Vein endothelial cell (primary cell): ENCODE measurements around the gene DHRS7C. TPM values are rescaled to one million over a fixed set of nuclear protein-coding genes. Genes with fewer than 3 reads are reported as not detected.

Experiments used
- total RNA-seq: library from RNA; depleted of rRNA; stranded (reverse); fragments of >200 nt; gene quantifications from 2 replicates; pipeline ENCODE4 v1.2.3, GENCODE V29; 2012

DHRS7C gene, protein sequence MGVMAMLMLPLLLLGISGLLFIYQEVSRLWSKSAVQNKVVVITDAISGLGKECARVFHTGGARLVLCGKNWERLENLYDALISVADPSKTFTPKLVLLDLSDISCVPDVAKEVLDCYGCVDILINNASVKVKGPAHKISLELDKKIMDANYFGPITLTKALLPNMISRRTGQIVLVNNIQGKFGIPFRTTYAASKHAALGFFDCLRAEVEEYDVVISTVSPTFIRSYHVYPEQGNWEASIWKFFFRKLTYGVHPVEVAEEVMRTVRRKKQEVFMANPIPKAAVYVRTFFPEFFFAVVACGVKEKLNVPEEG
- total RNA-seq = not detected in 2 replicates

DNA sequence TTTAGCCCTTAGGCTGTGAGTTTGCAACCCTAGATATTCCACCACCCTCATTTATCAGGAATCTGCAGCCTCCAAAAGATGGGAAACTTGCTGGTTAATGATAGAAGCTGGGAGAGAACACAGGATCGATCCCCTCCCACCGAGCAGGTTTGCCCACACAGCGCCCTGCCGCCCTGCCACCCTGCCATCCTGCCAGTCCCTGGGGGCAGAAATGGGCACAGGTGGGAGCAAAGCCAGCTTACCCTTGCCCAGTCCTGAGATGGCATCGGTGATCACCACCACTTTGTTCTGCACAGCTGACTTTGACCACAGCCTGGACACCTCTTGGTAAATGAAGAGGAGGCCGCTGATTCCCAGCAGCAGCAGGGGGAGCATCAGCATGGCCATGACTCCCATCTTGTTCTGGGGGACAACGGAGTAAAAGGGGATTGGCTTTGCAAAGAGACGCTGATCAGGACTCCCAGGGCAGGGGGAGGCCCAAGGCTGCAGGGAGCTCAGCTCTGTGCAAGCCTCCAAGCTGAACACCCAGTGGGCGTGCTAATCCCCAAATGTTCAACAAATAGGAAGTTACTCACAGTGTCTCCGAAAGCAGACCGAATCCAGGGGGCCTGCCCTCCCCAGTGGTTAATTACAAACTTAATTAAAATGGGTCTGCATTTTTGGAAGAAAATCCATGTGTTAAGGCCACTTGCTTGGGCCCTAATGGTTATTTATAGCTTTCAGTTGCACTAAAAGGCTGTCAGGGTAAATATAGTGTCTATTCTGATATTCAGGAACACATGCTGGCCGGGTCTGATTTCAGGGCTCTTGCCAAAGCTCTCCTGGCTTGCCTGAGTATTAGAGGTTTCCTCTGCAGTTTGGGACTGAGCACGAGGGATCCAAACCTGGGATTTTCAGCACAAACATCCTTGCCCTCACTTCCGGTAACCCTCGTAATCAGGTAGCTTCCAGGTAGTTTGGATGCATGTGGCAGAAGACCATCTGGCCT is at the start of gene DHRS7C:
TSS of gene DHRS7C (minus strand) at position 704 of the 988 bp plus-strand sequence. CDS start at position 396, 308 bp downstream.

DNA sequence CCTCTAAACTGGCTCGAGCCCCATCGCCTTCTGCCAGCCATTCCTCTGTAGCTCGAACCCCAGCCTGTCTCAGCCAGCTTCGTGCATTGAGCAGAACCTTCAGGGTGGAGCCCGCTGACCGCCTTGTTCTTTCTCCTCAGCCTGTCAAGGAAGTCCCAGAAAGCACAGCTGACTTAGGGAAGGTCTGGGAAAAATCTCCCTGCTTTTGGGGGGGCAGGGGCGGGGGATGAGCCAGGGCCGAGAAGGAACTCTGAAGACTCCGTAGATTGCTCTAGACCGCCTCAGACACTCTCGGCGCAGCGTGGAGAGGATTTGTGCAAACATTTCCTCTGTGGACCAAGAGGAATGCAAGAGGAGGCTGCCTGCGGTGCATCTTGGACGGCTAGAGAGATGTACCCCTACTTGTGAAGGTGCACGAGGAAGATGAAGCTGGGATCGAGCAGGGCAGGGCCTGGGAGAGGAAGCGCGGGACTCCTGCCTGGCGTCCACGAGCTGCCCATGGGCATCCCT is 34.3 kb upstream of the DHRS7C start, which contains the start of gene GLP2R:
TSS of gene GLP2R (plus strand) at position 284 of the 510 bp plus-strand sequence. CDS start at position 424, 140 bp downstream.

DNA sequence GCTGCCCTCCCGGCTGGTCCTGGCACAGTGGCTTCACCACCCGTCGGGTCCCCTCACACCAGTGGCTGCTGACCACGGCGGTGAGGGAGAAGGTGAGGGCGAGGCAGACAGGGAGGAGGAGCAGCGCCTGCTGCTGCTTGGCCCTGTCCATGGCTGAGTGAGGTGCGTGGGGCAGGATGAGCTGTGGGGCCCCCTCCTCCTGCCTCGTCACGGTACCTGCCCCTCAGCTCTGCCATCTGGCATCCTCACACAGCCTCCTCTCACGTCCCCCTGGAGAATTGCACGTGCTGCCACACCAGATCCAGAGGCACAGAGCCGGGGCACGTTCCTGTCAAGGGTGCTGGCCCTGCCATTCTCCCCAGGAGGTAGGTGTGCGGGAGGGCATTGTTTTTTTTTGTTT is 30.5 kb upstream of the DHRS7C start, which contains the start of gene GSG1L2:
TSS of gene GSG1L2 (minus strand) at position 159 of the 400 bp plus-strand sequence. CDS start at position 151, 8 bp downstream.

Other genes starting within 250 kb of the DHRS7C start
- gene STX8, start 215.8 kb downstream of the DHRS7C start, total RNA-seq = 55.9 and 64.7 TPM in 2 replicates
- 0.48 TPM in 1 of 2 replicates, not detected in the other for gene CFAP52, start 214.9 kb downstream of the DHRS7C start, total RNA-seq
- gene USP43, start 146.1 kb downstream of the DHRS7C start, total RNA-seq = 0.10 and 0.98 TPM in 2 replicates
- not detected in 2 replicates for gene GSG1L2, start 30.5 kb upstream of the DHRS7C start, total RNA-seq
- not detected in 2 replicates for gene GLP2R, start 34.3 kb upstream of the DHRS7C start, total RNA-seq
- not detected in 2 replicates for gene RCVRN, start 113.7 kb upstream of the DHRS7C start, total RNA-seq